ENCODE measurements around the gene DNAJB6.

Gene DNAJB6

DNA sequence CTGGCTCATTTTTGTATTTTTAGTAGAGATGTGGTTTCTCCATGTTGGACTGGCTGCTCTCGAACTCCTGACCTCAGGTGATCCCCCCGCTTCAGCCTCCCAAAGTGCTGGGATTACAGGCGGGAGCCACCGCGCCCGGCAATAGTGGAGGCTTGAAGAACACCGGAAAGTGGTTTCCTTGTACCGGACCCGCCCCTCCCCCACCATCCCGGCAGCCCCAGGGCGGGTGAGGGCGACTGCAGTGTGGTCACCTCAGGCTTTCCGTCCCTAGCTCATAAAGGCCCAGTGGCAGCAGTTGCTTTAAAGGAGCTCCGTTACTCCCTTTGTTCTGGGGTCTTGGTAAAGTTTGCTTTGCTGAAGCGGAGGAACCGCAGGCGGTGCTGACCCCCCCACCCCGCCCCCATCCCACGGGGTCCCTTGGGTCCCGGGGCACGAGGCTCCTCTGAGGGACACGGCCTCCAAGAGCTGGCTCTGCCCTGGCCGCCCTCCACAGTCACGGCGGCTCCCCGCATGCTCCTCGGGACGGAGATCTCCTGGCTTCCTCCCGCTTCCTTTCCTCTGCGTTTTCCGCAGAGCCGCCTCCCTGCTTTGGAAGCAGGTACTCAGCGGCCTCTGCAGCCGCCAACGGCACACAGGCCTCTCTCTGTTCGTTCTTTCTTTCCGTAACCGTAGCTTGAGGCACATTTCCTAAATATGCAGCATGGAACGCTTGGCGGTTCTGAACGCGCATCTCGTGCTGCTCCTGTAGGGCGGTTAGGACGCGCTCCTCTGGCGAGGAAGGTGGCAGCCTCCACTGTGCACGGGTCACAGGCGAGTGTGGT lies 77.3 kb downstream of the DNAJB6 start:
- DNase-seq (ENCODE audit: low read depth), result no peak
- TF ChIP-seq, protein P1, sequence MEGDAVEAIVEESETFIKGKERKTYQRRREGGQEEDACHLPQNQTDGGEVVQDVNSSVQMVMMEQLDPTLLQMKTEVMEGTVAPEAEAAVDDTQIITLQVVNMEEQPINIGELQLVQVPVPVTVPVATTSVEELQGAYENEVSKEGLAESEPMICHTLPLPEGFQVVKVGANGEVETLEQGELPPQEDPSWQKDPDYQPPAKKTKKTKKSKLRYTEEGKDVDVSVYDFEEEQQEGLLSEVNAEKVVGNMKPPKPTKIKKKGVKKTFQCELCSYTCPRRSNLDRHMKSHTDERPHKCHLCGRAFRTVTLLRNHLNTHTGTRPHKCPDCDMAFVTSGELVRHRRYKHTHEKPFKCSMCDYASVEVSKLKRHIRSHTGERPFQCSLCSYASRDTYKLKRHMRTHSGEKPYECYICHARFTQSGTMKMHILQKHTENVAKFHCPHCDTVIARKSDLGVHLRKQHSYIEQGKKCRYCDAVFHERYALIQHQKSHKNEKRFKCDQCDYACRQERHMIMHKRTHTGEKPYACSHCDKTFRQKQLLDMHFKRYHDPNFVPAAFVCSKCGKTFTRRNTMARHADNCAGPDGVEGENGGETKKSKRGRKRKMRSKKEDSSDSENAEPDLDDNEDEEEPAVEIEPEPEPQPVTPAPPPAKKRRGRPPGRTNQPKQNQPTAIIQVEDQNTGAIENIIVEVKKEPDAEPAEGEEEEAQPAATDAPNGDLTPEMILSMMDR (IDR thresholded peaks at IDR 0.05; ENCODE audit: low read depth, low read length, missing control alignments), result no peak
- H3K4me3 ChIP-seq (ENCODE audit: low read depth, low read length), result no peak overlapping the region

DNA sequence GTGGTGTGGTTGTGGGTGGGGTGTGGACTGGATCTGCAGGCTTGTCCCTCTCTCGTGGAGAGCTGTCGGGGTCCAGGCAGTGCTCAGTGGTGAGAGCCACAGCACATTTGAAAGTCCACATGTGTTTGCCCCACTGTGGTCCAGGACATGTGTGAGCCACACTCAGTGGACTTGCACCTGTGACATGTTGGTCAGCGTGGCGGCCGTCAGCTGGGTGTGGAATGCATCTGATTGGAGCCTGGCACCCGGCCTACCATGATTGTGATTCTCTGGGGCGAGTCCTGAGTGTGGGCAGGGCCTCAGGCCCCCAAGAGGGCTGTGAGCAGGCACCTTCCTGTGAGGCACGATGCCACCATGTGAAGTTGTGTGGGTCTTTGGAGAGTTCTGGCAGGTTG lies 77.9 kb downstream of the DNAJB6 start:
- TF ChIP-seq, protein P1 (IDR thresholded peaks at IDR 0.05; ENCODE audit: low read depth, low read length, missing control alignments), result no peak
- H3K4me3 ChIP-seq (ENCODE audit: low read depth, low read length), result no peak overlapping the region
- DNase-seq (ENCODE audit: low read depth), result no peak

DNA sequence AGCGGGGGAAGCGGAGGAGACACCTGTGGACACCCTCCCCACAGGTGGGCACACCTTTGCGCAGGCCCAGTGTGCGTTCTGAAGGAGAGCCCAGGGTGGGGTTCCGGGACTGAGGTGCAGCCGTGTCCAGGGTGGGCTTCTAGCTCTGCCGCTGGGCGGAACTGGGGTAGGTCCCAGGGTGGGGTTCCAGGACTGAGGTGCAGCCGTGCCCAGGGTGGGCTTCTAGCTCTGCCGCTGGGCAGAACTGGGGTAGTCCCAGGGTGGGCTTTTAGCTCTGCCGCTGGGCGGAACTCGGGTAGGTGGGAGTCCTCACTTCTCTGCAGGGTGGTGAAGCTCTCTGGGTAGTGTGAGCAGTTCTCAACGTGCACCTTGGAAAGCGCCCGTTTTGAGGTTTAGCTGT lies 78.7 kb downstream of the DNAJB6 start:
- H3K4me3 ChIP-seq (ENCODE audit: low read depth, low read length), result no peak overlapping the region
- TF ChIP-seq, protein P1 (IDR thresholded peaks at IDR 0.05; ENCODE audit: low read depth, low read length, missing control alignments), result no peak
- no peak for DNase-seq (ENCODE audit: low read depth)

DNA sequence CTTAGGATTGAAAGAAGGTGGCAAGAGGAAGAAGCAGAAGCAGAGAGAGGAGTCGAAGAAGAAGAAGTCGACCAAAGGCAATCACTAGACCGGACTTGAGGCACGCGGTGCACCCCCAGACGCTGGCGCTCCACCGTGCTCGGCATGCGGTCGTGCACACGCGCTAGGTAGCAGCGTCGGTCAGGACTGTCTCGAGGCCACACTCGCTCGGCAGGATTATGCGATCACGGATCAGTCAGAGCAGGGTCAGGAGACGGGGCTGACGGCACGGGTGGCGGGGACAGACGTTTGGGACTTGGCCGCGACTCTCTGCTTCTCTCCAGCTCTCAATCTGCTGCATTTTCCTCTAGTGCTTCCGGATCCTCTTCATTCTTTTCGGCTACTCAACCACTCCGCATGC lies 79.2 kb downstream of the DNAJB6 start:
- TF ChIP-seq, protein P1 (IDR thresholded peaks at IDR 0.05; ENCODE audit: low read depth, low read length, missing control alignments), result no peak
- no peak overlapping the region for H3K4me3 ChIP-seq (ENCODE audit: low read depth, low read length)
- DNase-seq (ENCODE audit: low read depth), result no peak

DNA sequence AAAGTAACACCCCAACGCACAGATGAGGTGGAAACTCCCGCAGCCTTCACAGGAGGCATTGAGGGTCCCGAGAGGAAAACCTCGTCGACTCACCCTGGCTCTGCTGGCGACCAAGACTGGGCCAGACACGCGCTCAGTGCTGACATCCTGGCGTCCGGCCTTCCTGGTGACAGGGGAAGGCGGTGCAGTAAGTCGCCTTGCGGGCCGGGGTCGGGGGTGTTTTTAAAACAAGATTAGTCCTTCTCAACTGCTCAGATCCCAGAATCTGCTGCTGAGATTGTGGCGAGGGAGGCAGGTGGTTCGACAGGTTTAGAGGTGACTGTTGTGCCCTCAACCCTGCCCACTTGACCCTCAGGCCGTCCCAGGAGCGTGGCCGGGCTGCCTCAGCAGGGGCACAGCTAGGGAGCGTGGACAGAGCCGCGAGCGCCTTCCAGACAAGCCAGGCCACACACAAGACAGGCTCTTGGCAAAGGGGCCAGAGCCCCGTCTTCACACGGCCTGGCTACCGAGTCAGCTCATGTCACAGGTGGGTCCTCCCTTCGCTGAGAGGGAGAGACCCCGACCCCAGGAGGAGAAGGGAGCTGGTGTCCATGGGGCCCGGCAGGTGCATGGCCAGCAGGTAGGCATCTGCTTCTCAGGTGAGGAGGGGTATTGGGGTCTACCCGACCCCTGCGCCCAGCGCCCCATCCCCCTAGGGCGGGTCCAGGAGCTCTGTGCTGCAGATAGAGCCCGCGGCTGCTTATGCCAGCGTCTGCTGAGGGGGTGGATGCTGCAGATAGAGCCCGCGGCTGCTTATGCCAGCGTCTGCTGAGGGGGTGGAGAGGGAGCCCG lies 81.6 kb downstream of the DNAJB6 start:
- no peak overlapping the region for H3K4me3 ChIP-seq (ENCODE audit: low read depth, low read length)
- TF ChIP-seq, protein P1 (IDR thresholded peaks at IDR 0.05; ENCODE audit: low read depth, low read length, missing control alignments), result no peak
- DNase-seq (ENCODE audit: low read depth), result no peak

DNA sequence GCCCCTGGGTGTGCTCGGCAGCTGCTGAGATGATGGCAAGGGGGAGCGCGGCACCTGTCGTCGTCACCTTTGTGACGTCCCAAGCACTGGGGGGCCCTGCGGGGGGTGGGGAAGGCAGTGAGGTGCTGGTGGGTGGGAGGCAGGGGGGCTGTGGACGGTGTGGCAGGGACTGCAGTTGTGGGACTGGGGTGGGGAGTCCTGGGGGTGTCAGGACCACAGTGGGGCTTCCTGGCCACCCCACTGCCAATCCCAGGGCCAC lies 82.2 kb downstream of the DNAJB6 start:
- no peak overlapping the region for H3K4me3 ChIP-seq (ENCODE audit: low read depth, low read length)
- TF ChIP-seq, protein P1 (IDR thresholded peaks at IDR 0.05; ENCODE audit: low read depth, low read length, missing control alignments), result no peak
- DNase-seq (ENCODE audit: low read depth), result no peak
